HepG2 (cell line): ENCODE results near the gene C20orf144. TPM values are rescaled to one million over a fixed set of nuclear protein-coding genes. Genes with fewer than 3 reads are reported as not detected.

ENCODE experiments used
- ARNTL ChIP-seq: sonication (generic); formaldehyde crosslinking; IDR thresholded peaks from 2 replicates; pipeline ENCODE4 v1.4.0; 2020; ENCODE audit warnings: mild to moderate bottlenecking, missing genetic modification reagents
- BRF2 ChIP-seq: sonication (generic); formaldehyde crosslinking; IDR thresholded peaks from 2 replicates; pipeline ENCODE4 v1.8.1; 2022; ENCODE audit warnings: mild to moderate bottlenecking, missing genetic modification reagents
- CBX1 ChIP-seq: IDR thresholded peaks from one replicate; pipeline ENCODE4 v1.6.1; 2016; ENCODE audit warnings: antibody characterized with exemption, low read depth
- E2F1 ChIP-seq: sonication (generic); formaldehyde crosslinking; IDR thresholded peaks from 2 replicates; pipeline ENCODE4 v1.5.0; 2020; ENCODE audit warnings: missing genetic modification reagents
- ESRRA ChIP-seq: sonication (generic); formaldehyde crosslinking; IDR thresholded peaks from 2 replicates; pipeline ENCODE4 v1.5.1; 2020; ENCODE audit warnings: mild to moderate bottlenecking, low read depth, missing genetic modification reagents
- FOXC1 ChIP-seq: sonication (generic); formaldehyde crosslinking; IDR thresholded peaks from 2 replicates; pipeline ENCODE4 v1.8.0; 2022; ENCODE audit warnings: mild to moderate bottlenecking, missing genetic modification reagents, borderline replicate concordance
- HIC2 ChIP-seq: sonication (generic); formaldehyde crosslinking; IDR thresholded peaks from 2 replicates; pipeline ENCODE4 v1.9.0; 2022; ENCODE audit warnings: low read depth, missing genetic modification reagents
- HMG20A ChIP-seq: IDR thresholded peaks from 2 replicates; pipeline ENCODE4 v1.6.1; 2016; ENCODE audit warnings: borderline replicate concordance
- MYC ChIP-seq: sonication (generic); formaldehyde crosslinking; IDR thresholded peaks from 2 replicates; pipeline ENCODE4 v1.9.0; 2021; ENCODE audit warnings: missing genetic modification reagents, borderline replicate concordance
- NR2F1 ChIP-seq, 2 experiments: fragments of 450-650 bp in 1 of 2; formaldehyde crosslinking in 1 of 2; IDR thresholded peaks; 2 replicates each; pipeline versions ENCODE4 v1.5.0 to v1.6.1; 2016 to 2020; ENCODE audit warnings: mild to moderate bottlenecking in 1 of 2, missing compliant biosample characterization in 1 of 2, missing genetic modification reagents in 1 of 2, moderate library complexity in 1 of 2
- RARA ChIP-seq: IDR thresholded peaks from 2 replicates; pipeline ENCODE4 v1.6.1; 2016; ENCODE audit warnings: missing genetic modification reagents, missing compliant biosample characterization
- RCOR2 ChIP-seq: IDR thresholded peaks from 2 replicates; pipeline ENCODE4 v1.6.1; 2016; ENCODE audit warnings: missing biosample characterization, missing genetic modification reagents
- SMC3 ChIP-seq: IDR thresholded peaks from 2 replicates; pipeline ENCODE4 v1.6.1; 2011; ENCODE audit warnings: low read length, improper control_type of control experiment
- SOX13 ChIP-seq, 3 experiments: fragments of 450-650 bp in 1 of 3; sonication (generic) in 1 of 3; formaldehyde crosslinking in 1 of 3; IDR thresholded peaks in 2 of 3; conservative IDR thresholded peaks in 1 of 3; 2 replicates each; pipeline versions ENCODE4 v1.5.0 to v1.6.1; 2016 to 2020; ENCODE audit warnings: antibody characterized with exemption in 1 of 3, mild to moderate bottlenecking in 1 of 3, missing compliant biosample characterization in 1 of 3, missing genetic modification reagents in 1 of 3, moderate library complexity in 1 of 3
- ZKSCAN1 ChIP-seq: fragments of 150-350 bp; IDR thresholded peaks from 2 replicates; pipeline ENCODE4 v1.6.1; 2014; ENCODE audit warnings: low read length
- ZNF12 ChIP-seq: sonication (generic); formaldehyde crosslinking; IDR thresholded peaks from 2 replicates; pipeline ENCODE4 v1.5.0; 2020; ENCODE audit warnings: missing genetic modification reagents
- ZNF292 ChIP-seq: sonication (generic); formaldehyde crosslinking; IDR thresholded peaks from 2 replicates; pipeline ENCODE4 v1.8.1; 2022; ENCODE audit warnings: mild to moderate bottlenecking, low read depth, missing genetic modification reagents, borderline replicate concordance
- ZNF296 ChIP-seq: sonication (generic); formaldehyde crosslinking; conservative IDR thresholded peaks from 2 replicates; pipeline ENCODE4 v1.5.0; 2020; ENCODE audit warnings: mild to moderate bottlenecking, missing genetic modification reagents
- ZNF747 ChIP-seq: sonication (generic); formaldehyde crosslinking; IDR thresholded peaks from 2 replicates; pipeline ENCODE4 v1.8.1; 2023; ENCODE audit warnings: missing genetic modification reagents, mild to moderate bottlenecking, borderline replicate concordance
- polyA plus RNA-seq, 8 experiments: library from polyadenylated mRNA; depleted of rRNA in 3 of 8; stranded (reverse) in 7 of 8; unstranded in 1 of 8; fragments of >200 nt; fragmentation: Illumina TruSeq in 4 of 8; extraction: Trizol in 4 of 8; gene quantifications; 2 replicates each; pipeline versions ENCODE4 v1.2.1 to v1.2.3, GENCODE V29; 2011 to 2016; ENCODE audit warnings: low read depth in 4 of 8, missing spikeins in 1 of 8, mixed read lengths in 1 of 8; ENCODE audit not compliant: insufficient read depth in 1 of 8
- total RNA-seq, 5 experiments: library from RNA; depleted of rRNA; stranded (reverse); fragments of >200 nt; fragmentation: Illumina TruSeq; extraction: Trizol; gene quantifications; 2 replicates each; pipeline ENCODE4 v1.2.3, GENCODE V29; 2016; ENCODE audit warnings: low read depth in 1 of 5
- TF ChIP-seq, protein P1 (sequence below): sonication (generic); formaldehyde crosslinking; IDR thresholded peaks from 2 replicates; pipeline ENCODE4 v1.8.0; 2022; ENCODE audit warnings: missing genetic modification reagents, mild to moderate bottlenecking, inconsistent platforms, borderline replicate concordance
- TF ChIP-seq, protein P2 (sequence below): IDR thresholded peaks from 2 replicates; pipeline ENCODE4 v1.6.1; 2018; ENCODE audit warnings: missing genetic modification reagents, mild to moderate bottlenecking, missing compliant biosample characterization

C20orf144 gene
- total and polyA plus RNA-seq, 2 of the 13 experiments (the other 11 are each of a cell fraction or from before 2014, with no cell fraction given): 0.09 to 0.16 TPM

DNA sequence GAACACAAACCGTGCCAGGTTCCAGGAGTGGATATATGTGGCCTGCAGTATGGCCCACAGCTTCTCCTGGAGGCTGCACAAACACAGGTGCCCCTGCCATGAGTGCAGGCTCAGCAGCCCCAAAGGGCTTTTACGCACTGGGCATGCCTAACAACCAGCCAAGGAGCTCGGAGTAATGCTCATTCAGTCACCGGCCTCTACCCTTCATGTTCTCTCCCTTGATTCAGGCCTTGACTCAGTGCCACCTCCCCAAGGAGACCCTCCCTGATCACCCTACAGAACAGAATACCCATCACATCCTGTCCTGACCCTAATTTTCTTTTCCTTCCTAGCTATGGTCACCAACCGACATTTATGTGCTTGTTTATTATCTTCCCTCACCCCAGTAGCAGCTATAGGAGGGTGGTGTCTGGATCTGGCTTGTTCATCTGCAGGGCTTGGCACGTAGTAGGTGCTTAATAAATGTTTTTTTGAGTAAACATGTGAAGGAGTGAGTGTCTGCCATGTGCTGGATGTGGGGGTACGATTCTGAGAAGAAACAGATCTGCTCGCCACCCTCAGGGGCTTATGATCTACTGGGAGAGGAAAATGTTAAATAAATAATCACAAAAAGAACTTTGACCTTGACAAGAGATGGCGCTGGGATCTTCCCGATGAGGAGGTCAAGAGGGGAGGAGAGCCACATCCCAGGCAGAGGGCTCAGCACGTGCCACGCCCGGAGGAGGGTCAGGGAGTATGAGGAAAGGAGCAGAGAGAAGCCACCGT, 48.7 kb downstream of the C20orf144 start (continued):
- TF ChIP-seq ARNTL (CRISPR knock-in tag) (peak; percentile 51; the same call in 1 of the 2 replicates), CBX1 (no peak), RCOR2 (CRISPR knock-in tag) (no peak), ZNF747 (CRISPR knock-in tag) (0 out of 2 replicates have a peak, but pooled peaks have one; percentile 33), ZNF12 (CRISPR knock-in tag) (0 out of 2 replicates have a peak, but pooled peaks have one; percentile 25), SMC3 (0 out of 2 replicates have a peak, but pooled peaks have one; percentile 5), HIC2 (CRISPR knock-in tag) (0 out of 2 replicates have a peak, but pooled peaks have one; percentile 26), RARA (CRISPR knock-in tag) (peak; percentile 77), ZKSCAN1 (peak; percentile 94), HMG20A (CRISPR knock-in tag) (peak; percentile 62; the same call in 1 of the 2 replicates), E2F1 (CRISPR knock-in tag) (no peak), ZNF292 (CRISPR knock-in tag) (peak; percentile 23; the same call in 1 of the 2 replicates), MYC (CRISPR knock-in tag) (peak; percentile 27; the same call in 1 of the 2 replicates), BRF2 (CRISPR knock-in tag) (no peak), ZNF296 (0 out of 2 replicates have a peak, but pooled peaks have one; percentile 40), ESRRA (CRISPR knock-in tag) (peak; percentile 49; the same call in 1 of the 2 replicates), SOX13 (IDR thresholded peaks at IDR 0.05) (no peak), SOX13 (CRISPR knock-in tag; conservative IDR thresholded peaks at IDR 0.05 in 1 of 2, IDR thresholded peaks at IDR 0.05 in 1 of 2) (peak in 1 of 2 experiments; percentile 59; a peak in 1 of 4 replicates), NR2F1 (CRISPR knock-in tag; IDR thresholded peaks at IDR 0.05) (peak; percentile 54 to 74; a peak in 3 of 4 replicates), FOXC1 (peak; percentile 26; the same call in 1 of the 2 replicates)
- TF ChIP-seq, protein P1, sequence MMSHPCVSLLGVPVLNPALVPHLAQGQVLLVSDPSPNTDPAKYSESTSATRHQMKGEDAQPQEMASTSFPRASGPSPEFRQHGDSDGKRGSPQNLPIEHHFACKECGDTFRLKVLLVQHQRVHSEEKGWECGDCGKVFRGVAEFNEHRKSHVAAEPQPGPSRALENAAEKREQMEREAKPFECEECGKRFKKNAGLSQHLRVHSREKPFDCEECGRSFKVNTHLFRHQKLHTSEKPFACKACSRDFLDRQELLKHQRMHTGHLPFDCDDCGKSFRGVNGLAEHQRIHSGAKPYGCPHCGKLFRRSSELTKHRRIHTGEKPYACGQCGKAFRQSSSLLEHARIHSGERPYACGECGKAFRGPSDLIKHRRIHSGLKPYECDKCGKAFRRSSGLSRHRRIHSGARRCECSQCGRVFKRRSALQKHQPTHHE: no peak
- TF ChIP-seq, protein P2, sequence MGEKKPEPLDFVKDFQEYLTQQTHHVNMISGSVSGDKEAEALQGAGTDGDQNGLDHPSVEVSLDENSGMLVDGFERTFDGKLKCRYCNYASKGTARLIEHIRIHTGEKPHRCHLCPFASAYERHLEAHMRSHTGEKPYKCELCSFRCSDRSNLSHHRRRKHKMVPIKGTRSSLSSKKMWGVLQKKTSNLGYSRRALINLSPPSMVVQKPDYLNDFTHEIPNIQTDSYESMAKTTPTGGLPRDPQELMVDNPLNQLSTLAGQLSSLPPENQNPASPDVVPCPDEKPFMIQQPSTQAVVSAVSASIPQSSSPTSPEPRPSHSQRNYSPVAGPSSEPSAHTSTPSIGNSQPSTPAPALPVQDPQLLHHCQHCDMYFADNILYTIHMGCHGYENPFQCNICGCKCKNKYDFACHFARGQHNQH (CRISPR knock-in tag): 0 out of 2 replicates have a peak, but pooled peaks have one; percentile 23
